ENCODE measurements around the gene RBM7.

DNA sequence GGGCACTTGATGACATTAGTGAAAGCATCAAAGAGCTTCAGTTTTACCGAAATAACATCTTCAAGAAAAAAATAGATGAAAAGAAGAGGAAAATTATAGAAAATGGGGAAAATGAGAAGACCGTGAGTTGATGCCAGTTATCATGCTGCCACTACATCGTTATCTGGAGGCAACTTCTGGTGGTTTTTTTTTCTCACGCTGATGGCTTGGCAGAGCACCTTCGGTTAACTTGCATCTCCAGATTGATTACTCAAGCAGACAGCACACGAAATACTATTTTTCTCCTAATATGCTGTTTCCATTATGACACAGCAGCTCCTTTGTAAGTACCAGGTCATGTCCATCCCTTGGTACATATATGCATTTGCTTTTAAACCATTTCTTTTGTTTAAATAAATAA lies 49.4 kb downstream of the RBM7 start:
- TF ChIP-seq CTCF (conservative IDR thresholded peaks at IDR 0.05; ENCODE audit: low read length) (no peak), EZH2phosphoT487 (IDR thresholded peaks at IDR 0.05; ENCODE audit: borderline replicate concordance, low read depth, low read length) (no peak)

All from OCI-LY7 (cell line).